ENCODE measurements around the gene POP7. TPM values are rescaled to one million over a fixed set of nuclear protein-coding genes. Genes with fewer than 3 reads are reported as not detected.

POP7 gene
- total and polyA plus RNA-seq, 4 donors, result 19.1 to 40.1 (median 33.8) TPM

DNA sequence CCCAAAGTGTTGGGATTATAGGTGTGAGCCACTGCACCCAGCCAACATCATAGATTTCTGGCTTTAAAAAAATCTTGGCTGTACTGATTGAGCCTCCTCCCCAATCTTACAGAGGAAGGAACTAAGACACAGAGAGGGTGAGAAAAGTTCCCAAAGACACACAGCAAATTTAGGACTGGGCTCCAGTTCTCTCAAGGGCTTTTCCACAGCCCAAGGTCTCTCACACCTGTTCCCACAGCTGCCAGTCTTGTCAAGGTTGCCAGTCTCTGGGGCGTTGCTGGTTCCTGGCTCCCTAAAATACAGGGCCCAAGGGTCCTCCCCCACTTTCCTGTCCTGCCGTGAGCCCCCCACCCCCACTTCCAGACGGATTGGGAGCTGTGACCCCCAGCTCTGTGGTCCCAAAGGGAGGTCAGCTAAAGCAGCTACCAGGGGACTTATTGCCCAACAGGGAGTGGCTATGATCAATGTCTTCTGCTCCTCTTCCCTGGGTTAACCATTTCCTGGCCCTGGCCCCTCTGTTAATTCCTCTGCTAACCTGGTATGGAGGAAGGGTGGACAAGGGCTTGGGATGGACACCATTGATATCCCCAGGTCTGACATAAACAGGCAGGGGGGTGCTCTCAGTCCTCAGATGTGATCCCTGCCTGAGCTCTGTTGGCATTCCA, 24.3 kb downstream of the POP7 start:
- 37% methylated on average over 3 of the region's 3 CpGs for WGBS
- Histone ChIP-seq H3K27ac (ENCODE audit: low read depth in 1 of 2, low read length in 2 of 2) (no peak overlapping the region), H3K27me3 (ENCODE audit: control insufficient read depth in 4 of 4, insufficient read depth in 4 of 4, low read length in 3 of 4) (no peaks in the 10 kb centered on the region), H3K4me3 (ENCODE audit: low read depth in 1 of 3, low read length in 3 of 3) (no peak overlapping the region), H3K9me3 (ENCODE audit: control insufficient read depth in 4 of 4, low read length in 3 of 4) (no peaks in the 10 kb centered on the region), H3K4me1 (ENCODE audit: control insufficient read depth in 4 of 4, insufficient read depth in 4 of 4, low read length in 3 of 4) (peaks cover 3 to 13% (median 6%) of the 10 kb centered on the region in 4 donors), H3K9ac (ENCODE audit: low read depth in 1 of 2, low read length in 2 of 2) (no peak overlapping the region), H3K36me3 (ENCODE audit: control insufficient read depth in 4 of 4, insufficient read depth in 3 of 4, low read depth in 1 of 4, low read length in 3 of 4) (no peaks in the 10 kb centered on the region)
- TF ChIP-seq FOXA2 (IDR thresholded peaks at IDR 0.05) (no peak), FOXA1 (IDR thresholded peaks at IDR 0.05) (no peak), JUND (IDR thresholded peaks at IDR 0.05) (no peak), SP1 (IDR thresholded peaks at IDR 0.05) (no peak), HNF4A (conservative IDR thresholded peaks at IDR 0.05) (no peak), GABPA (IDR thresholded peaks at IDR 0.05 in 1 of 2, conservative IDR thresholded peaks at IDR 0.05 in 1 of 2) (no peak), EGR1 (IDR thresholded peaks at IDR 0.05; ENCODE audit: low read depth in 2 of 2) (no peak), RAD21 (IDR thresholded peaks at IDR 0.05) (no peak), RXRA (IDR thresholded peaks at IDR 0.05) (no peak), NR2F2 (IDR thresholded peaks at IDR 0.05) (no peak), YY1 (IDR thresholded peaks at IDR 0.05) (no peak), HNF4G (IDR thresholded peaks at IDR 0.05) (no peak), TAF1 (conservative IDR thresholded peaks at IDR 0.05) (no peak)
- TF ChIP-seq, protein P1, sequence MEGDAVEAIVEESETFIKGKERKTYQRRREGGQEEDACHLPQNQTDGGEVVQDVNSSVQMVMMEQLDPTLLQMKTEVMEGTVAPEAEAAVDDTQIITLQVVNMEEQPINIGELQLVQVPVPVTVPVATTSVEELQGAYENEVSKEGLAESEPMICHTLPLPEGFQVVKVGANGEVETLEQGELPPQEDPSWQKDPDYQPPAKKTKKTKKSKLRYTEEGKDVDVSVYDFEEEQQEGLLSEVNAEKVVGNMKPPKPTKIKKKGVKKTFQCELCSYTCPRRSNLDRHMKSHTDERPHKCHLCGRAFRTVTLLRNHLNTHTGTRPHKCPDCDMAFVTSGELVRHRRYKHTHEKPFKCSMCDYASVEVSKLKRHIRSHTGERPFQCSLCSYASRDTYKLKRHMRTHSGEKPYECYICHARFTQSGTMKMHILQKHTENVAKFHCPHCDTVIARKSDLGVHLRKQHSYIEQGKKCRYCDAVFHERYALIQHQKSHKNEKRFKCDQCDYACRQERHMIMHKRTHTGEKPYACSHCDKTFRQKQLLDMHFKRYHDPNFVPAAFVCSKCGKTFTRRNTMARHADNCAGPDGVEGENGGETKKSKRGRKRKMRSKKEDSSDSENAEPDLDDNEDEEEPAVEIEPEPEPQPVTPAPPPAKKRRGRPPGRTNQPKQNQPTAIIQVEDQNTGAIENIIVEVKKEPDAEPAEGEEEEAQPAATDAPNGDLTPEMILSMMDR (IDR thresholded peaks at IDR 0.05; ENCODE audit: low read depth, low read length, missing input control), result no peak
- TF ChIP-seq, protein P2, sequence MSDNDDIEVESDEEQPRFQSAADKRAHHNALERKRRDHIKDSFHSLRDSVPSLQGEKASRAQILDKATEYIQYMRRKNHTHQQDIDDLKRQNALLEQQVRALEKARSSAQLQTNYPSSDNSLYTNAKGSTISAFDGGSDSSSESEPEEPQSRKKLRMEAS (IDR thresholded peaks at IDR 0.05), result no peak
- TF ChIP-seq, protein P3, sequence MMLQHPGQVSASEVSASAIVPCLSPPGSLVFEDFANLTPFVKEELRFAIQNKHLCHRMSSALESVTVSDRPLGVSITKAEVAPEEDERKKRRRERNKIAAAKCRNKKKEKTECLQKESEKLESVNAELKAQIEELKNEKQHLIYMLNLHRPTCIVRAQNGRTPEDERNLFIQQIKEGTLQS (IDR thresholded peaks at IDR 0.05), result no peak
- TF ChIP-seq, protein P4, sequence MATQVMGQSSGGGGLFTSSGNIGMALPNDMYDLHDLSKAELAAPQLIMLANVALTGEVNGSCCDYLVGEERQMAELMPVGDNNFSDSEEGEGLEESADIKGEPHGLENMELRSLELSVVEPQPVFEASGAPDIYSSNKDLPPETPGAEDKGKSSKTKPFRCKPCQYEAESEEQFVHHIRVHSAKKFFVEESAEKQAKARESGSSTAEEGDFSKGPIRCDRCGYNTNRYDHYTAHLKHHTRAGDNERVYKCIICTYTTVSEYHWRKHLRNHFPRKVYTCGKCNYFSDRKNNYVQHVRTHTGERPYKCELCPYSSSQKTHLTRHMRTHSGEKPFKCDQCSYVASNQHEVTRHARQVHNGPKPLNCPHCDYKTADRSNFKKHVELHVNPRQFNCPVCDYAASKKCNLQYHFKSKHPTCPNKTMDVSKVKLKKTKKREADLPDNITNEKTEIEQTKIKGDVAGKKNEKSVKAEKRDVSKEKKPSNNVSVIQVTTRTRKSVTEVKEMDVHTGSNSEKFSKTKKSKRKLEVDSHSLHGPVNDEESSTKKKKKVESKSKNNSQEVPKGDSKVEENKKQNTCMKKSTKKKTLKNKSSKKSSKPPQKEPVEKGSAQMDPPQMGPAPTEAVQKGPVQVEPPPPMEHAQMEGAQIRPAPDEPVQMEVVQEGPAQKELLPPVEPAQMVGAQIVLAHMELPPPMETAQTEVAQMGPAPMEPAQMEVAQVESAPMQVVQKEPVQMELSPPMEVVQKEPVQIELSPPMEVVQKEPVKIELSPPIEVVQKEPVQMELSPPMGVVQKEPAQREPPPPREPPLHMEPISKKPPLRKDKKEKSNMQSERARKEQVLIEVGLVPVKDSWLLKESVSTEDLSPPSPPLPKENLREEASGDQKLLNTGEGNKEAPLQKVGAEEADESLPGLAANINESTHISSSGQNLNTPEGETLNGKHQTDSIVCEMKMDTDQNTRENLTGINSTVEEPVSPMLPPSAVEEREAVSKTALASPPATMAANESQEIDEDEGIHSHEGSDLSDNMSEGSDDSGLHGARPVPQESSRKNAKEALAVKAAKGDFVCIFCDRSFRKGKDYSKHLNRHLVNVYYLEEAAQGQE (IDR thresholded peaks at IDR 0.05), result no peak
- TF ChIP-seq, protein P5, sequence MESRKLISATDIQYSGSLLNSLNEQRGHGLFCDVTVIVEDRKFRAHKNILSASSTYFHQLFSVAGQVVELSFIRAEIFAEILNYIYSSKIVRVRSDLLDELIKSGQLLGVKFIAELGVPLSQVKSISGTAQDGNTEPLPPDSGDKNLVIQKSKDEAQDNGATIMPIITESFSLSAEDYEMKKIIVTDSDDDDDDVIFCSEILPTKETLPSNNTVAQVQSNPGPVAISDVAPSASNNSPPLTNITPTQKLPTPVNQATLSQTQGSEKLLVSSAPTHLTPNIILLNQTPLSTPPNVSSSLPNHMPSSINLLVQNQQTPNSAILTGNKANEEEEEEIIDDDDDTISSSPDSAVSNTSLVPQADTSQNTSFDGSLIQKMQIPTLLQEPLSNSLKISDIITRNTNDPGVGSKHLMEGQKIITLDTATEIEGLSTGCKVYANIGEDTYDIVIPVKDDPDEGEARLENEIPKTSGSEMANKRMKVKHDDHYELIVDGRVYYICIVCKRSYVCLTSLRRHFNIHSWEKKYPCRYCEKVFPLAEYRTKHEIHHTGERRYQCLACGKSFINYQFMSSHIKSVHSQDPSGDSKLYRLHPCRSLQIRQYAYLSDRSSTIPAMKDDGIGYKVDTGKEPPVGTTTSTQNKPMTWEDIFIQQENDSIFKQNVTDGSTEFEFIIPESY (IDR thresholded peaks at IDR 0.05), result no peak
- DNase-seq (ENCODE audit: low spot score), result no peak
